A549 (cell line): ENCODE measurements around the gene TULP3.

Source experiments
- CHD2 ChIP-seq: fragments of 150-350 bp; IDR thresholded peaks from 2 replicates; pipeline ENCODE4 v1.6.1; 2014; ENCODE audit warnings: low read length; ENCODE audit not compliant: partially characterized antibody
- CTCF ChIP-seq: fragments of >200 bp; sonication (Bioruptor Twin); formaldehyde crosslinking; IDR thresholded peaks from 3 replicates; pipeline ENCODE4 v1.5.1; 2016
- EHF ChIP-seq: fragments of 250-450 bp; sonication (Bioruptor Pico); IDR thresholded peaks from 2 replicates; pipeline ENCODE4 v1.5.0; 2020; ENCODE audit warnings: mild to moderate bottlenecking
- RAD21 ChIP-seq, 2 experiments: fragments of >200 bp in 1 of 2; sonication (Bioruptor Twin) in 1 of 2; formaldehyde crosslinking in 1 of 2; IDR thresholded peaks in 1 of 2; conservative IDR thresholded peaks in 1 of 2; 2 replicates in 1 of 2; 3 replicates in 1 of 2; pipeline ENCODE4 v1.6.1; 2012 to 2018; ENCODE audit warnings: inconsistent platforms in 1 of 2

GRCh38 chr12:2957816-2958431, 67.2 kb downstream of the TULP3 start:
- TF ChIP-seq CTCF = no peak
- TF ChIP-seq EHF (CRISPR knock-in tag) = no peak
- no peak for TF ChIP-seq CHD2
- no peak for TF ChIP-seq RAD21 (conservative IDR thresholded peaks at IDR 0.05 in 1 of 2, IDR thresholded peaks at IDR 0.05 in 1 of 2)
